Activated CD8-positive, alpha-beta T cell treated with anti-CD3 and anti-CD28 coated beads for 36 hours (primary cell): ENCODE measurements around the gene BCL2. TPM values are rescaled to one million over a fixed set of nuclear protein-coding genes. Genes with fewer than 3 reads are reported as not detected.

Experiments
- ATAC-seq: fragments of 200-7000 bp; cut with Tn5 transposase; one replicate; pipeline ENCODE4 v1.10.0; 2021; ENCODE audit warnings: mild to moderate bottlenecking, moderate library complexity
- CTCF ChIA-PET: fragments of 350-600 bp; sonication (Branson Sonifier 250); formaldehyde crosslinking; loops from one replicate; lab custom pipeline; 2021; ENCODE audit warnings: antibody characterized with exemption; lab: Charles Lee
- POLR2A ChIA-PET: fragments of 350-600 bp; sonication (Branson Sonifier 250); formaldehyde crosslinking; loops from one replicate; lab custom pipeline; 2021; ENCODE audit warnings: antibody characterized with exemption; lab: Charles Lee
- DNase-seq: peaks from one replicate; pipeline ENCODE4 v3.0.0-alpha.2; 2020
- H3K27ac Mint-ChIP-seq: one replicate; pipeline ENCODE4 v1.8.0; 2021; ENCODE audit warnings: mild to moderate bottlenecking, mixed read lengths
- H3K27me3 Mint-ChIP-seq: one replicate; pipeline ENCODE4 v1.8.0; 2021; ENCODE audit warnings: mixed read lengths
- H3K36me3 Mint-ChIP-seq: one replicate; pipeline ENCODE4 v1.8.0; 2021; ENCODE audit warnings: low read depth, mixed read lengths
- H3K4me1 Mint-ChIP-seq: one replicate; pipeline ENCODE4 v1.8.0; 2021; ENCODE audit warnings: low read depth, mixed read lengths
- H3K4me3 Mint-ChIP-seq: one replicate; pipeline ENCODE4 v1.8.0; 2021; ENCODE audit warnings: mild to moderate bottlenecking, moderate library complexity, mixed read lengths
- H3K9me3 Mint-ChIP-seq: one replicate; pipeline ENCODE4 v1.8.0; 2021; ENCODE audit warnings: mixed read lengths
- intact Hi-C: fragments of 100-400 bp; cut with micrococcal nuclease; formaldehyde crosslinking; loops from one replicate; pipeline ENCODE4 v1.10.0; 2022
- total RNA-seq, 2 experiments: library from RNA; stranded (reverse); gene quantifications; one replicate each; pipeline ENCODE4 v1.2.3, GENCODE V29; 2021
- TF ChIP-seq, protein P1 (sequence below): fragments of 200-600 bp; IDR thresholded peaks from one replicate; pipeline ENCODE4 v1.8.0; 2022; ENCODE audit warnings: antibody characterized with exemption, mild to moderate bottlenecking

BCL2 gene
- total RNA-seq, 2 experiments from 2014 or later = 104 to 107 TPM

DNA sequence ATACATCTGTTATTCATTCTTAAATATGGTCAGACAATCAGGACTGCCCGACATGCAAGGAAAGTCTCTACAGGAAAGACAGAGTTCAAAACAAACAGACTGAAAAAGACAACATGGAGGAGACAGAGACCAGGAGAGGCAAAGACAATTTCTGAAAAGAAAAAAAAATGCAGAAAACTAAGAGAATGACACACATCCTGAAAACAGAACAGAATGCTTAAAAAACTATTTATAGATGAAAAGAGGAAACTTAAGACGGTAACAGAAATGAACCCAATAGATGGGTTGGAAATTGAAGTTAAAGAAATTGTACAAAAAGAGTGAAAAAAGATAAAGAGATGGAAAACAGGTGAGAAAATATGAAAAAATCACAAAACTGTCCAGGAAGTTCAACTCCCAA is 95.7 kb downstream of the BCL2 start:
- POLR2A ChIA-PET = interaction anchor here (1.2 to 1.6 kb wide), 2 partner anchors 10 to 14 kb away, joined by 4 to 7 read pairs; no protein-coding TSS in a partner anchor
- intact Hi-C loops = no loop called here
- Mint-ChIP-seq H3K27ac (peak overlapping the region; percentile 80), H3K4me3 (peak overlapping the region; percentile 22), H3K36me3 (peaks cover 76% of the 10 kb centered on the region), H3K27me3 (no peaks in the 10 kb centered on the region), H3K4me1 (peaks cover 82% of the 10 kb centered on the region), H3K9me3 (peaks cover 8% of the 10 kb centered on the region)
- no peak for ATAC-seq
- CTCF ChIA-PET = interaction anchor here (0.9 to 1.4 kb wide), 2 partner anchors 72 to 95 kb away, joined by 3 to 4 read pairs; no protein-coding TSS in a partner anchor
- TF ChIP-seq, protein P1, sequence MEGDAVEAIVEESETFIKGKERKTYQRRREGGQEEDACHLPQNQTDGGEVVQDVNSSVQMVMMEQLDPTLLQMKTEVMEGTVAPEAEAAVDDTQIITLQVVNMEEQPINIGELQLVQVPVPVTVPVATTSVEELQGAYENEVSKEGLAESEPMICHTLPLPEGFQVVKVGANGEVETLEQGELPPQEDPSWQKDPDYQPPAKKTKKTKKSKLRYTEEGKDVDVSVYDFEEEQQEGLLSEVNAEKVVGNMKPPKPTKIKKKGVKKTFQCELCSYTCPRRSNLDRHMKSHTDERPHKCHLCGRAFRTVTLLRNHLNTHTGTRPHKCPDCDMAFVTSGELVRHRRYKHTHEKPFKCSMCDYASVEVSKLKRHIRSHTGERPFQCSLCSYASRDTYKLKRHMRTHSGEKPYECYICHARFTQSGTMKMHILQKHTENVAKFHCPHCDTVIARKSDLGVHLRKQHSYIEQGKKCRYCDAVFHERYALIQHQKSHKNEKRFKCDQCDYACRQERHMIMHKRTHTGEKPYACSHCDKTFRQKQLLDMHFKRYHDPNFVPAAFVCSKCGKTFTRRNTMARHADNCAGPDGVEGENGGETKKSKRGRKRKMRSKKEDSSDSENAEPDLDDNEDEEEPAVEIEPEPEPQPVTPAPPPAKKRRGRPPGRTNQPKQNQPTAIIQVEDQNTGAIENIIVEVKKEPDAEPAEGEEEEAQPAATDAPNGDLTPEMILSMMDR = no peak
- DNase-seq = no peak

- H3K9me3 Mint-ChIP-seq = peaks cover 13% of the 10 kb centered on the region
- intact Hi-C loops = no loop called here
- ATAC-seq (no peak), DNase-seq (peak; percentile 72)
- POLR2A ChIA-PET = interaction anchor here (0.5 to 1.0 kb wide), 2 partner anchors 48 to 179 kb away, joined by 3 read pairs; no protein-coding TSS in a partner anchor
- peaks cover 91% of the 10 kb centered on the region for H3K4me1 Mint-ChIP-seq
- H3K27ac Mint-ChIP-seq = peak overlapping the region; percentile 70
- H3K4me3 Mint-ChIP-seq = no peak overlapping the region
- TF ChIP-seq, protein P1 = no peak
- CTCF ChIA-PET = no interaction called here
- H3K27me3 Mint-ChIP-seq = no peaks in the 10 kb centered on the region
- H3K36me3 Mint-ChIP-seq = peaks cover 78% of the 10 kb centered on the region
These were observed 98.7 kb downstream of the BCL2 start for GRCh38 chr18:63220903-63221302.

DNA sequence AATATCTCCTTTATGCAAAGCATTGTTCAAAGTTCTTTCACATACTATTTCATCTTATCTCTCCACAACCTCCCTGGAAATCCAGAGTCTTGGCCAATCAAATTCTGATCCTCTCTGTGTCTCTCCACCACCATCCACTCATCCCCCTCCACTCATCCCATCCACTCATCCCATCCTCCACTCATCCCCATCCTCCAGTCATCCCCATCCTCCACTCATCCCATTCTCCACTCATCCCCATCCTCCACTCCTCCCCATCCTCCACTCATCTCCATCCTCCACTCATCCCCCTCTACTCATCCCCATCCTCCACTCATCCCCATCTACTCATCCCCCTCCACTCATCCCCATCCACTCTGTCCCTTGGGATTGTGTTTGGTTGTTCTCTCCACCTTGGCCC is 101.1 kb downstream of the BCL2 start:
- Mint-ChIP-seq H3K9me3 (peaks cover 13% of the 10 kb centered on the region), H3K27ac (peak overlapping the region; percentile 92), H3K27me3 (no peaks in the 10 kb centered on the region), H3K4me3 (no peak overlapping the region), H3K36me3 (peaks cover 75% of the 10 kb centered on the region), H3K4me1 (peaks cover 93% of the 10 kb centered on the region)
- TF ChIP-seq, protein P1 = no peak
- CTCF ChIA-PET = interaction anchor here (1.0 to 2.7 kb wide), 3 partner anchors 87 to 104 kb away, joined by 3 to 7 read pairs (median 3); no protein-coding TSS in a partner anchor
- ATAC-seq (no peak), DNase-seq (no peak)
- intact Hi-C loops = loop anchor here (10.0 kb wide), 1 partner anchor 206 kb away; the partner anchor contains the start of gene VPS4B
- POLR2A ChIA-PET = interaction anchor here (1.0 to 3.2 kb wide), 4 partner anchors 10 to 99 kb away, joined by 3 to 9 read pairs (median 4); no protein-coding TSS in a partner anchor

- no peaks in the 10 kb centered on the region for H3K27me3 Mint-ChIP-seq
- TF ChIP-seq, protein P1 = no peak
- intact Hi-C loops = loop anchor here (10.0 kb wide), 1 partner anchor 208 kb away; the partner anchor contains the start of gene VPS4B
- peak; percentile 65 for DNase-seq
- peaks cover 8% of the 10 kb centered on the region for H3K9me3 Mint-ChIP-seq
- peaks cover 76% of the 10 kb centered on the region for H3K36me3 Mint-ChIP-seq
- peaks cover 94% of the 10 kb centered on the region for H3K4me1 Mint-ChIP-seq
- POLR2A ChIA-PET = interaction anchor here (0.6 to 3.2 kb wide), 7 partner anchors 8 to 68 kb away, joined by 3 to 9 read pairs (median 4); no protein-coding TSS in a partner anchor
- H3K27ac Mint-ChIP-seq = peak overlapping the region; percentile 92
- H3K4me3 Mint-ChIP-seq = peak overlapping the region; percentile 53
- CTCF ChIA-PET = interaction anchor here (1.0 to 2.7 kb wide), 2 partner anchors 17 to 101 kb away, joined by 4 to 7 read pairs; no protein-coding TSS in a partner anchor
- ATAC-seq = peak; percentile 31
These were observed 102.9 kb downstream of the BCL2 start for GRCh38 chr18:63216516-63217311.
